Activated T-helper 1 cell treated with anti-CD3 and anti-CD28 coated beads, Interleukin-2, amount 50 U/mL, for 16 hours (primary cell): ENCODE data around the gene ASF1A.

Source experiments
- DNase-seq, 2 donors: peaks; one replicate each; pipeline ENCODE4 v3.0.0-alpha.2; 2020; ENCODE audit warnings: low read depth in 1 of 2, low spot score in 1 of 2

Gene ASF1A

GRCh38 chr6:118912646-118913045, 18.7 kb downstream of the ASF1A start:
- no peak for DNase-seq

- DNase-seq, result no peak
Measured at GRCh38 chr6:118913161-118913560, 19.2 kb downstream of the ASF1A start.

GRCh38 chr6:118914598-118914997, 20.6 kb downstream of the ASF1A start:
- no peak for DNase-seq

- DNase-seq, result no peak
Measured at GRCh38 chr6:118917546-118918328, 23.8 kb downstream of the ASF1A start.

GRCh38 chr6:118918329-118918725, 24.4 kb downstream of the ASF1A start:
- DNase-seq, result no peak

- no peak for DNase-seq
Measured at GRCh38 chr6:118921084-118921483, 27.1 kb downstream of the ASF1A start.

GRCh38 chr6:118923035-118923434, 29.1 kb downstream of the ASF1A start:
- DNase-seq, result no peak

- DNase-seq, result no peak
Measured at GRCh38 chr6:118930680-118931079, 36.7 kb downstream of the ASF1A start.

- no peak for DNase-seq
Measured at GRCh38 chr6:118931436-118931835, 37.5 kb downstream of the ASF1A start.

GRCh38 chr6:118932421-118932820, 38.5 kb downstream of the ASF1A start:
- DNase-seq, result no peak

GRCh38 chr6:118933855-118934460, 40.0 kb downstream of the ASF1A start:
- no peak for DNase-seq

GRCh38 chr6:118934461-118935330, 40.7 kb downstream of the ASF1A start, which contains the start of gene MCM9:
MCM9 (minus strand) TSS chr6:118935159; CDS start chr6:118931723, 3,436 bp downstream.
- DNase-seq, result peak; percentile 72 to 82

- no peak for DNase-seq
Measured at GRCh38 chr6:118935331-118935668, 41.3 kb downstream of the ASF1A start.

- DNase-seq, result no peak
Measured at GRCh38 chr6:118935978-118936703, 42.2 kb downstream of the ASF1A start.

GRCh38 chr6:118939683-118940082, 45.7 kb downstream of the ASF1A start:
- no peak for DNase-seq

GRCh38 chr6:118940770-118941169, 46.8 kb downstream of the ASF1A start:
- no peak for DNase-seq

- DNase-seq, result no peak
Measured at GRCh38 chr6:118945217-118945616, 51.3 kb downstream of the ASF1A start.

- no peak for DNase-seq
Measured at GRCh38 chr6:118952683-118953082, 58.7 kb downstream of the ASF1A start.

- DNase-seq, result no peak
Measured at GRCh38 chr6:118953391-118953790, 59.4 kb downstream of the ASF1A start.
